ENCODE measurements around the gene ANAPC16. TPM values are rescaled to one million over a fixed set of nuclear protein-coding genes. Genes with fewer than 3 reads are reported as not detected.

The ANAPC16 gene
- total and polyA plus RNA-seq, 4 donors: 67.9 to 138 (median 91.4) TPM

DNA sequence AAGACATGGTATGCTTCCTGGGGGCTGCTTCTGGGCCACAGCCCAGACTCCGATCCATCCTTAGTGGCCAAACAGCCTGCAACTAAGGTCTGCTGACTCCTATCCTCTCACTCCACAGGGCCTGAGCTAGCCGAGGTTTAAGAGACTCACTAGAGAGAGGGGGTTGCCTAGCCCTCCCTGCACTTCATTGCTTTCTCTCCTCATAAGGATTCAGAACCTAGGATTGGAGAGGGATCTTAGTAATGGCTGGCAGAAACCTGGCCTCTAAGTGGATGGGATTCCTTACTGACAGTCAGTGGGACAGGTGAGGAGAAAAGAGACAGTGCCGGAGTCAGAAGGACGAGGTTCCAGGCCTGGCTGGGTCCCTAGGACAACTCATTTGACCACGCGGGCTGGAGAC lies 49.7 kb downstream of the ANAPC16 start:
- 89 to 94% methylated on average over 6 of the region's 6 CpGs for WGBS, 2 donors
- H3K27ac ChIP-seq (ENCODE audit: low read depth in 1 of 2, low read length in 1 of 2): peak overlapping the region in 1 of 2 donors; percentile 35
- TF ChIP-seq, protein P1, sequence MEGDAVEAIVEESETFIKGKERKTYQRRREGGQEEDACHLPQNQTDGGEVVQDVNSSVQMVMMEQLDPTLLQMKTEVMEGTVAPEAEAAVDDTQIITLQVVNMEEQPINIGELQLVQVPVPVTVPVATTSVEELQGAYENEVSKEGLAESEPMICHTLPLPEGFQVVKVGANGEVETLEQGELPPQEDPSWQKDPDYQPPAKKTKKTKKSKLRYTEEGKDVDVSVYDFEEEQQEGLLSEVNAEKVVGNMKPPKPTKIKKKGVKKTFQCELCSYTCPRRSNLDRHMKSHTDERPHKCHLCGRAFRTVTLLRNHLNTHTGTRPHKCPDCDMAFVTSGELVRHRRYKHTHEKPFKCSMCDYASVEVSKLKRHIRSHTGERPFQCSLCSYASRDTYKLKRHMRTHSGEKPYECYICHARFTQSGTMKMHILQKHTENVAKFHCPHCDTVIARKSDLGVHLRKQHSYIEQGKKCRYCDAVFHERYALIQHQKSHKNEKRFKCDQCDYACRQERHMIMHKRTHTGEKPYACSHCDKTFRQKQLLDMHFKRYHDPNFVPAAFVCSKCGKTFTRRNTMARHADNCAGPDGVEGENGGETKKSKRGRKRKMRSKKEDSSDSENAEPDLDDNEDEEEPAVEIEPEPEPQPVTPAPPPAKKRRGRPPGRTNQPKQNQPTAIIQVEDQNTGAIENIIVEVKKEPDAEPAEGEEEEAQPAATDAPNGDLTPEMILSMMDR (IDR thresholded peaks at IDR 0.05; ENCODE audit: control extremely low read depth, extremely low read depth): no peak
- no peak overlapping the region for H3K9ac ChIP-seq (ENCODE audit: insufficient read depth in 1 of 2, low read length in 2 of 2)
- H3K9me3 ChIP-seq (ENCODE audit: control insufficient read depth in 4 of 4, insufficient read depth in 3 of 4, low read length in 3 of 4): no peaks in the 10 kb centered on the region
- DNase-seq (peak in 1 of 3 donors; percentile 23), ATAC-seq (ENCODE audit: insufficient read depth, low FRiP score) (no peak)
- H3K36me3 ChIP-seq (ENCODE audit: control insufficient read depth in 4 of 4, insufficient read depth in 4 of 4, low read length in 4 of 4): no peaks in the 10 kb centered on the region
- no peaks in the 10 kb centered on the region for H3K27me3 ChIP-seq (ENCODE audit: control insufficient read depth in 3 of 3, insufficient read depth in 3 of 3, low read length in 2 of 3)
- no peak overlapping the region for H3K4me3 ChIP-seq
- H3K4me1 ChIP-seq (ENCODE audit: control insufficient read depth in 5 of 5, insufficient read depth in 5 of 5, low read length in 5 of 5): peaks cover 7 to 26% (median 8%) of the 10 kb centered on the region in 5 donors

DNA sequence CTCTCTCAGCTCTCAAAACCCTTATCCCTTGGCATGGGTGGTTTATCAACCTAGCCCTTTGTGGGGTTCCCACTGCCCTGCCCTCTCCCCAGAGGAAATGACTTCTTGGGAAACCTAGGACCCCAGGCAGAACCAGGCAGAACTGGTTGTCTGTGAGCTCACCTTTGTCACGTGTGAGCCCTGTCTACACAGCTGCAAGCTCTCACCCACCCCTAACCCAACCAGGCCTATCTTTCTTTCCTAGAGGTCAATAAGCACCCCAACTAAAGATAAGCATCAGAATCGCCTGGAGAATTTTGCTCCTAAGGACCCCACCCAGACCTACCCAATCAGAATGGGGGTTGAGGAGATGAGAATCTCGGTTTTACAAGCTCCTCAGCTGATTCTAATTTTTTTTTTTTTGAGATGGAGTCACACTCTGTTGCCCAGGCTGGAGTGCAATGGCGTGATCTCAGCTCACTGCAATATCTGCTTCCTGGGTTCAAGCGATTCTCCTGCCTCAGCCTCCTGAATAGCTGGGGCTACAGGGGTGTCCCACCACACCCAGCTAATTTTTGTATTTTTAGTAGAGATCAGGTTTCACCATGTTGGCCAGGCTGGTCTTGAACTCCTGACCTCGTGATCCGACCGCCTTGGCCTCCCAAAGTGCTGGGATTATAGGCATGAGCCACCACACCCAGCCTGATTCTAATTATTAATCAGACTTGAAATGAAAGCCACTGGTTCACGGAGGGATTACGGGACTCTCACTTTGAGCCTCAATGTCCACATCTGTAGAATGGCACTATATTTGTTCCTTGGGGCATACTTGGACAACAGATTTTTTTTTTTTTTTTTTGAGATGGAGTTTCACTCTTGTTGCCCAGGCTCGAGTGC lies 50.4 kb downstream of the ANAPC16 start:
- TF ChIP-seq, protein P1 (IDR thresholded peaks at IDR 0.05; ENCODE audit: control extremely low read depth, extremely low read depth): no peak
- Histone ChIP-seq H3K4me1 (ENCODE audit: control insufficient read depth in 5 of 5, insufficient read depth in 5 of 5, low read length in 5 of 5) (peaks cover 4 to 21% (median 7%) of the 10 kb centered on the region in 5 donors), H3K27ac (ENCODE audit: low read depth in 1 of 2, low read length in 1 of 2) (no peak overlapping the region), H3K9ac (ENCODE audit: insufficient read depth in 1 of 2, low read length in 2 of 2) (no peak overlapping the region), H3K4me3 (no peak overlapping the region), H3K27me3 (ENCODE audit: control insufficient read depth in 3 of 3, insufficient read depth in 3 of 3, low read length in 2 of 3) (no peaks in the 10 kb centered on the region), H3K36me3 (ENCODE audit: control insufficient read depth in 4 of 4, insufficient read depth in 4 of 4, low read length in 4 of 4) (no peaks in the 10 kb centered on the region), H3K9me3 (ENCODE audit: control insufficient read depth in 4 of 4, insufficient read depth in 3 of 4, low read length in 3 of 4) (no peaks in the 10 kb centered on the region)
- ATAC-seq (ENCODE audit: insufficient read depth, low FRiP score) (no peak), DNase-seq (no peak)
- 92 to 95% methylated on average over 11 of the region's 11 CpGs for WGBS, 2 donors

DNA sequence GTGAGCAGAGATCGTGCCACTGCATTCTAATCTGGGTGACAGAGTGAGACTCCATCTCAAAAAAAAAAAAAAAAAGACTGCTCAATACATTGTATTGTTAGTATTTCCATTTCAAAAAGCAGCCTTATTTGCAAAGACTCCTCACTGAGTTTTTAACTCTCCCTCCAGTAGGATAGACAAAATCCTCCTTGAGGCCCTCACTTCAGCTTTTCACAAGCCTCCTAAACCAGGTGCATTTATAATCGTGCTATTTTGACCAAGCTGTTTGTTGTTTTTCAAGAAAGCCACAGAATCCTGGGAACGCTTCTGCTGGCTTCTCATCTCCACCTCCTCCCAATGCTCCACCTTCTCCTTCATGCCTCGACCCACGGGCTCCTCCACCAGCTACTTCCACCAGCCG lies 51.6 kb downstream of the ANAPC16 start:
- H3K27ac ChIP-seq (ENCODE audit: low read depth in 1 of 2, low read length in 1 of 2): no peak overlapping the region
- DNase-seq: no peak
- no peak for ATAC-seq (ENCODE audit: insufficient read depth, low FRiP score)
- WGBS, 2 donors: 90 to 91% methylated on average over 6 of the region's 6 CpGs
- H3K4me3 ChIP-seq: no peak overlapping the region
- no peaks in the 10 kb centered on the region for H3K27me3 ChIP-seq (ENCODE audit: control insufficient read depth in 3 of 3, insufficient read depth in 3 of 3, low read length in 2 of 3)
- no peak overlapping the region for H3K9ac ChIP-seq (ENCODE audit: insufficient read depth in 1 of 2, low read length in 2 of 2)
- TF ChIP-seq, protein P1 (IDR thresholded peaks at IDR 0.05; ENCODE audit: control extremely low read depth, extremely low read depth): no peak
- H3K36me3 ChIP-seq (ENCODE audit: control insufficient read depth in 4 of 4, insufficient read depth in 4 of 4, low read length in 4 of 4): no peaks in the 10 kb centered on the region
- no peaks in the 10 kb centered on the region for H3K9me3 ChIP-seq (ENCODE audit: control insufficient read depth in 4 of 4, insufficient read depth in 3 of 4, low read length in 3 of 4)
- H3K4me1 ChIP-seq (ENCODE audit: control insufficient read depth in 5 of 5, insufficient read depth in 5 of 5, low read length in 5 of 5): peaks cover 0 to 18% (median 5%) of the 10 kb centered on the region in 5 donors
